HepG2 (cell line): ENCODE data around the gene CASP3. TPM values are rescaled to one million over a fixed set of nuclear protein-coding genes. Genes with fewer than 3 reads are reported as not detected.

Experiments used
- CEBPG ChIP-seq: IDR thresholded peaks from 2 replicates; pipeline ENCODE4 v1.6.1; 2016
- DR1 ChIP-seq: sonication (generic); formaldehyde crosslinking; IDR thresholded peaks from 2 replicates; pipeline ENCODE4 v1.8.0; 2021; ENCODE audit warnings: mild to moderate bottlenecking, missing genetic modification reagents, inconsistent platforms
- EP300 ChIP-seq, 3 experiments: sonication (generic) in 1 of 3; formaldehyde crosslinking in 1 of 3; IDR thresholded peaks; 2 replicates each; pipeline versions ENCODE4 v1.5.1 to v1.6.1; 2011 to 2020; ENCODE audit warnings: low read depth in 2 of 3, low read length in 2 of 3, borderline replicate concordance in 1 of 3, improper control_type of control experiment in 1 of 3, mild to moderate bottlenecking in 1 of 3, missing genetic modification reagents in 1 of 3, moderate library complexity in 1 of 3
- FOXA3 ChIP-seq: IDR thresholded peaks from 2 replicates; pipeline ENCODE4 v1.6.1; 2016; ENCODE audit warnings: missing genetic modification reagents, missing compliant biosample characterization
- GLMP ChIP-seq: sonication (generic); formaldehyde crosslinking; IDR thresholded peaks from 2 replicates; pipeline ENCODE4 v1.9.0; 2021; ENCODE audit warnings: missing genetic modification reagents, mild to moderate bottlenecking, borderline replicate concordance
- IRF2 ChIP-seq: IDR thresholded peaks from 2 replicates; pipeline ENCODE4 v1.6.1; 2018; ENCODE audit warnings: missing genetic modification reagents, missing compliant biosample characterization
- MXI1 ChIP-seq: IDR thresholded peaks from 3 replicates; pipeline ENCODE4 v1.6.1; 2012; ENCODE audit warnings: low read depth, low read length, inconsistent platforms, borderline replicate concordance
- PRDM10 ChIP-seq: sonication (generic); formaldehyde crosslinking; IDR thresholded peaks from 2 replicates; pipeline ENCODE4 v1.4.0; 2020; ENCODE audit warnings: low read depth, missing genetic modification reagents
- SIN3A ChIP-seq: IDR thresholded peaks from 2 replicates; pipeline ENCODE4 v1.6.1; 2011; ENCODE audit warnings: low read depth, mild to moderate bottlenecking, control low read depth, low read length, borderline replicate concordance
- SP1 ChIP-seq, 2 experiments: fragments of 450-650 bp in 1 of 2; sonication (generic) in 1 of 2; formaldehyde crosslinking in 1 of 2; IDR thresholded peaks; 2 replicates each; pipeline versions ENCODE4 v1.4.0 to v1.6.1; 2016 to 2020; ENCODE audit warnings: missing genetic modification reagents in 1 of 2
- SYNCRIP ChIP-seq: fragments of 200-400 bp; formaldehyde crosslinking; IDR thresholded peaks from 2 replicates; pipeline ENCODE4 v1.6.1; 2018; ENCODE audit warnings: mild to moderate bottlenecking, low read depth, low read length; ENCODE audit not compliant: insufficient read depth
- ZNF232 ChIP-seq: sonication (generic); formaldehyde crosslinking; IDR thresholded peaks from 2 replicates; pipeline ENCODE4 v1.4.0; 2020; ENCODE audit warnings: missing genetic modification reagents, borderline replicate concordance
- ZNF318 ChIP-seq: sonication (generic); formaldehyde crosslinking; IDR thresholded peaks from 2 replicates; pipeline ENCODE4 v1.4.0; 2020; ENCODE audit warnings: mild to moderate bottlenecking, missing genetic modification reagents
- ZNF740 ChIP-seq: sonication (generic); formaldehyde crosslinking; IDR thresholded peaks from 2 replicates; pipeline ENCODE4 v1.4.0; 2020; ENCODE audit warnings: missing genetic modification reagents
- ZSCAN12 ChIP-seq: sonication (generic); formaldehyde crosslinking; IDR thresholded peaks from 2 replicates; pipeline ENCODE4 v1.9.0; 2021; ENCODE audit warnings: mild to moderate bottlenecking, missing genetic modification reagents
- ZSCAN21 ChIP-seq: sonication (generic); formaldehyde crosslinking; IDR thresholded peaks from 2 replicates; pipeline ENCODE4 v1.8.0; 2022; ENCODE audit warnings: mild to moderate bottlenecking, missing genetic modification reagents, moderate library complexity, borderline replicate concordance
- polyA plus RNA-seq, 8 experiments: library from polyadenylated mRNA; depleted of rRNA in 3 of 8; stranded (reverse) in 7 of 8; unstranded in 1 of 8; fragments of >200 nt; fragmentation: Illumina TruSeq in 4 of 8; extraction: Trizol in 4 of 8; gene quantifications; 2 replicates each; pipeline versions ENCODE4 v1.2.1 to v1.2.3, GENCODE V29; 2011 to 2016; ENCODE audit warnings: low read depth in 4 of 8, missing spikeins in 1 of 8, mixed read lengths in 1 of 8; ENCODE audit not compliant: insufficient read depth in 1 of 8
- total RNA-seq, 5 experiments: library from RNA; depleted of rRNA; stranded (reverse); fragments of >200 nt; fragmentation: Illumina TruSeq; extraction: Trizol; gene quantifications; 2 replicates each; pipeline ENCODE4 v1.2.3, GENCODE V29; 2016; ENCODE audit warnings: low read depth in 1 of 5

CASP3 gene
- total and polyA plus RNA-seq, 2 of the 13 experiments (the other 11 are each of a cell fraction or from before 2014, with no cell fraction given), result 26.0 to 77.8 TPM

GRCh38 chr4:184635381-184635780 is 13.9 kb downstream of the CASP3 start (continued):
- TF ChIP-seq ZNF318 (CRISPR knock-in tag) (no peak), ZSCAN21 (CRISPR knock-in tag) (no peak), MXI1 (no peak), ZNF232 (CRISPR knock-in tag) (no peak), PRDM10 (CRISPR knock-in tag) (no peak), GLMP (CRISPR knock-in tag) (no peak), SYNCRIP (no peak), FOXA3 (peak; percentile 43; the same call in 1 of the 2 replicates), DR1 (no peak), IRF2 (CRISPR knock-in tag) (no peak), ZNF740 (CRISPR knock-in tag) (no peak), CEBPG (CRISPR knock-in tag) (peak; percentile 59), SIN3A (no peak), EP300 (IDR thresholded peaks at IDR 0.05; ENCODE audit: low read depth in 2 of 2, low read length in 2 of 2) (0 out of 4 replicates have a peak, but pooled peaks of 1 of the 2 experiments have one; percentile 9), EP300 (CRISPR knock-in tag; IDR thresholded peaks at IDR 0.05; ENCODE audit: borderline replicate concordance) (no peak), SP1 (IDR thresholded peaks at IDR 0.05) (no peak), SP1 (CRISPR knock-in tag; IDR thresholded peaks at IDR 0.05) (no peak), ZSCAN12 (CRISPR knock-in tag) (no peak)
